Measurements from ENCODE around the gene ZC3H15. TPM values are rescaled to one million over a fixed set of nuclear protein-coding genes. Genes with fewer than 3 reads are reported as not detected.

The ZC3H15 gene
- total and polyA plus RNA-seq, 2 of the 8 experiments (the other 6 are each of a cell fraction or from before 2014, with no cell fraction given) = 32.0 to 80.8 TPM

DNA sequence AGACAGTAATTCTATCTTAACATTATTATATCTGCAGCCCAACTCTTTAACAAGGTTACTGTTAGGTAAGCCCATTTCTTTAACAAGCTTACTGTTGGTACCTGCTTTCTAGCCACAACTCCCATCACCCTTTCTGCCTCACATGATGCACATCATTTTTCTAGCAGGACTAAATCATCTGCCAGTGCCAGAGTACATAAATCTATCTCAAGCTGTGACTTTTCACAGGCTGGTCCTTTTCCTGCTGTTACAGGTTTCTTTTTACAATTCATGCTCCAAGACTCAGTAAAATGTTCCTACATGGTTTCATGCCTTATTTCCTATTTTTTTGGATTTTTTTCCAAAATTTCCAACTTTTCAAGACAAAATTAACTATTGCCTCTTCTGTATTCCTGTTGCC lies 30.4 kb upstream of the ZC3H15 start (continued):
- TF ChIP-seq, protein P1, sequence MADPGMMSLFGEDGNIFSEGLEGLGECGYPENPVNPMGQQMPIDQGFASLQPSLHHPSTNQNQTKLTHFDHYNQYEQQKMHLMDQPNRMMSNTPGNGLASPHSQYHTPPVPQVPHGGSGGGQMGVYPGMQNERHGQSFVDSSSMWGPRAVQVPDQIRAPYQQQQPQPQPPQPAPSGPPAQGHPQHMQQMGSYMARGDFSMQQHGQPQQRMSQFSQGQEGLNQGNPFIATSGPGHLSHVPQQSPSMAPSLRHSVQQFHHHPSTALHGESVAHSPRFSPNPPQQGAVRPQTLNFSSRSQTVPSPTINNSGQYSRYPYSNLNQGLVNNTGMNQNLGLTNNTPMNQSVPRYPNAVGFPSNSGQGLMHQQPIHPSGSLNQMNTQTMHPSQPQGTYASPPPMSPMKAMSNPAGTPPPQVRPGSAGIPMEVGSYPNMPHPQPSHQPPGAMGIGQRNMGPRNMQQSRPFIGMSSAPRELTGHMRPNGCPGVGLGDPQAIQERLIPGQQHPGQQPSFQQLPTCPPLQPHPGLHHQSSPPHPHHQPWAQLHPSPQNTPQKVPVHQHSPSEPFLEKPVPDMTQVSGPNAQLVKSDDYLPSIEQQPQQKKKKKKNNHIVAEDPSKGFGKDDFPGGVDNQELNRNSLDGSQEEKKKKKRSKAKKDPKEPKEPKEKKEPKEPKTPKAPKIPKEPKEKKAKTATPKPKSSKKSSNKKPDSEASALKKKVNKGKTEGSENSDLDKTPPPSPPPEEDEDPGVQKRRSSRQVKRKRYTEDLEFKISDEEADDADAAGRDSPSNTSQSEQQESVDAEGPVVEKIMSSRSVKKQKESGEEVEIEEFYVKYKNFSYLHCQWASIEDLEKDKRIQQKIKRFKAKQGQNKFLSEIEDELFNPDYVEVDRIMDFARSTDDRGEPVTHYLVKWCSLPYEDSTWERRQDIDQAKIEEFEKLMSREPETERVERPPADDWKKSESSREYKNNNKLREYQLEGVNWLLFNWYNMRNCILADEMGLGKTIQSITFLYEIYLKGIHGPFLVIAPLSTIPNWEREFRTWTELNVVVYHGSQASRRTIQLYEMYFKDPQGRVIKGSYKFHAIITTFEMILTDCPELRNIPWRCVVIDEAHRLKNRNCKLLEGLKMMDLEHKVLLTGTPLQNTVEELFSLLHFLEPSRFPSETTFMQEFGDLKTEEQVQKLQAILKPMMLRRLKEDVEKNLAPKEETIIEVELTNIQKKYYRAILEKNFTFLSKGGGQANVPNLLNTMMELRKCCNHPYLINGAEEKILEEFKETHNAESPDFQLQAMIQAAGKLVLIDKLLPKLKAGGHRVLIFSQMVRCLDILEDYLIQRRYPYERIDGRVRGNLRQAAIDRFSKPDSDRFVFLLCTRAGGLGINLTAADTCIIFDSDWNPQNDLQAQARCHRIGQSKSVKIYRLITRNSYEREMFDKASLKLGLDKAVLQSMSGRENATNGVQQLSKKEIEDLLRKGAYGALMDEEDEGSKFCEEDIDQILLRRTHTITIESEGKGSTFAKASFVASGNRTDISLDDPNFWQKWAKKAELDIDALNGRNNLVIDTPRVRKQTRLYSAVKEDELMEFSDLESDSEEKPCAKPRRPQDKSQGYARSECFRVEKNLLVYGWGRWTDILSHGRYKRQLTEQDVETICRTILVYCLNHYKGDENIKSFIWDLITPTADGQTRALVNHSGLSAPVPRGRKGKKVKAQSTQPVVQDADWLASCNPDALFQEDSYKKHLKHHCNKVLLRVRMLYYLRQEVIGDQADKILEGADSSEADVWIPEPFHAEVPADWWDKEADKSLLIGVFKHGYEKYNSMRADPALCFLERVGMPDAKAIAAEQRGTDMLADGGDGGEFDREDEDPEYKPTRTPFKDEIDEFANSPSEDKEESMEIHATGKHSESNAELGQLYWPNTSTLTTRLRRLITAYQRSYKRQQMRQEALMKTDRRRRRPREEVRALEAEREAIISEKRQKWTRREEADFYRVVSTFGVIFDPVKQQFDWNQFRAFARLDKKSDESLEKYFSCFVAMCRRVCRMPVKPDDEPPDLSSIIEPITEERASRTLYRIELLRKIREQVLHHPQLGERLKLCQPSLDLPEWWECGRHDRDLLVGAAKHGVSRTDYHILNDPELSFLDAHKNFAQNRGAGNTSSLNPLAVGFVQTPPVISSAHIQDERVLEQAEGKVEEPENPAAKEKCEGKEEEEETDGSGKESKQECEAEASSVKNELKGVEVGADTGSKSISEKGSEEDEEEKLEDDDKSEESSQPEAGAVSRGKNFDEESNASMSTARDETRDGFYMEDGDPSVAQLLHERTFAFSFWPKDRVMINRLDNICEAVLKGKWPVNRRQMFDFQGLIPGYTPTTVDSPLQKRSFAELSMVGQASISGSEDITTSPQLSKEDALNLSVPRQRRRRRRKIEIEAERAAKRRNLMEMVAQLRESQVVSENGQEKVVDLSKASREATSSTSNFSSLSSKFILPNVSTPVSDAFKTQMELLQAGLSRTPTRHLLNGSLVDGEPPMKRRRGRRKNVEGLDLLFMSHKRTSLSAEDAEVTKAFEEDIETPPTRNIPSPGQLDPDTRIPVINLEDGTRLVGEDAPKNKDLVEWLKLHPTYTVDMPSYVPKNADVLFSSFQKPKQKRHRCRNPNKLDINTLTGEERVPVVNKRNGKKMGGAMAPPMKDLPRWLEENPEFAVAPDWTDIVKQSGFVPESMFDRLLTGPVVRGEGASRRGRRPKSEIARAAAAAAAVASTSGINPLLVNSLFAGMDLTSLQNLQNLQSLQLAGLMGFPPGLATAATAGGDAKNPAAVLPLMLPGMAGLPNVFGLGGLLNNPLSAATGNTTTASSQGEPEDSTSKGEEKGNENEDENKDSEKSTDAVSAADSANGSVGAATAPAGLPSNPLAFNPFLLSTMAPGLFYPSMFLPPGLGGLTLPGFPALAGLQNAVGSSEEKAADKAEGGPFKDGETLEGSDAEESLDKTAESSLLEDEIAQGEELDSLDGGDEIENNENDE (IDR thresholded peaks at IDR 0.05; ENCODE audit: insufficient replicate concordance, low read length) = no peak

All from H1 (cell line).